Stimulated activated CD4-positive, alpha-beta T cell treated with anti-CD3 and anti-CD28 coated beads, Interleukin-4, amount 100 ng/mL, for 1 hour (primary cell): ENCODE results near the gene HK1.
"Not testable (repeated sequence)": the region's sequence is repeated elsewhere in the genome, so short reads cannot be mapped to it uniquely, and the experiment has no call there.

ENCODE experiments used
- DNase-seq: peaks from one replicate; pipeline ENCODE4 v3.0.0-alpha.2; 2020

The HK1 gene

DNA sequence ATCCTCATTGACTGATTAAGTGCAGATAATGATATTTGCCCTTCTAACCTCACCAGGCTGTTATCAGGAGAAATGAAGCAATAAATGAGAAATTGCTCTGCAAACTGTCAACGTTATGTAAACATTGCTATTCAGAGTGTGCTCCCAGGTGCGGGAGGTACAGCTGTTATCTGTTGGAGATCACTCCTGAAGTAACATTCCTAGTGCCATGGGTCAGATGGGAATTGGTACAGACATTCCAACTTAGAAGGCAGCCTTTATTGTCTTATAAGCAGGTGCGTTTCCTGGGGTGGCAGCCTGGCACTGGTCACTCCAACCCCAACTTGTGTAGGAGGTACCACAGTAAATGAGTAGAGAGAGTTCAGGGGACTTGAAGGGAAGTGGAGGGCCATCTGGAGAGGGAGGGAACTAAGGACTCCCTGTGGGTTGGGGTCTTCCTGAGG is 36.8 kb downstream of the HK1 start:
- DNase-seq = no peak

DNA sequence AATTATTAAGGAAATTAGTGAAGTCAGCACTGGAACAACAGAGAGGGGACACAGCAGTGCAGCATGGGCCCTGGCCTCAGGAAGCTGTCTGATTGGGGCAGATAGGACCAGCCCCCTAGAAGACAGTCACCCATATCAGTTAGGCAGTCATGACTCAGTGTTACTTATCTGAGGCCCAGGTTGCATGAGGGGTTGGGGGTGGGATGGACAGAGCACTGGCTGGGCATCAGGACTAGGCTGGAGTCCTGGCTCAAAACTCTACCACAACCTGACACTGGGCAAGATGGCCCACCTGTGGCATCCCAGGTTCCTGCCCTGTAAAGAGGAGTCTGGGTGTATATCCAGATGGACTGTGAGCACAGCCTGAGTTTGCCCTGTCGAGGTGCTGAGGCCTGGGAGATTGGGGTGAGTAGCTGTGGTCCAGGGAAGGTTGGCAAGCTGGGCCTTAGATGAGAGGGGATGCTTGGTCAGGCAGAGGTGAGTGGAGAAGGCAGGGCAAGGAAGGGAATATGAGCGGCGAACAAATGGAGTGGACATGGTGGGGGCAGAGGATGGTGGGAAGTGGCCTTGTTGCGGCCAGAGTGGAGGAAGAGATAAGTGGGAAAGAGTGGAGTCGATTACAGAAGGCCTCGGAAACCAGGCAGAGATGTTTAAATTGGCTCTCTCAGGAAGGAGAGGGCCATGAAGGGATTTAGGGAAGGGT is 37.5 kb downstream of the HK1 start:
- no peak for DNase-seq

DNA sequence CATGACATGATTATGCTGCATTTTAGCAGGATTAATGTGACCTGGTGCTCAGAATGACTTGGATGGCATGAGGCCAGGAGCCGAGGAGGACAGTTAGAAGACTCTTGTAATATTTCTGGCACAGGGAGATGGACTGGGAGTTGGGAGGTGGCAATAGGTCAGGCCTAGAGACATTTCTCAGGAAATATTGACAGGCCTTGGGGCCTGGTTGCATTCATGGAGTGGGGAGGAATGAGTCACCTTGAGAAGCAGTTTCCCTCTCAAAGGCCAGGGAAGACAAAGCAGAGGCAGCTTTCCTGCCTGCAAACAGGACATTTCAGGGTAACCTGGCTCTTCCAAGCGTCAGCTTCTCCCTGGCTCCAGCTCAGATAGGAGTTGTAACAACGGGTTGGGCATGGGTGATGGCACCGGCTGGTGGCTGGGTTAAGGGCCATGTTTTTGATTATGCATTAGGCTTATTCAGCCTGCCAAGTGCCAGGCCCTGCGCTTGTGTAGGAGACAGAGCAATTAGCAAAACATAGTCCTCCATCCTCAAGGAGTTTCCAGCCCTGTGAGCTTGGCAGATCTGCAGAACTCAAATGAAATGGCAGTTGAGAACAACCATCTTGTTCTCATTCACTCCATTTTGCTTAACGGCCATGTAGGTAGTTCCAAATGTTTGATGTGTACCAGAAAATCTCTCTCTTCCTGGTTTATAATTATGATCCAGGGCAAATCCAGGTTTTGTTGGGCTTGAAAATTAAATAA is 38.2 kb downstream of the HK1 start:
- DNase-seq = no peak

DNA sequence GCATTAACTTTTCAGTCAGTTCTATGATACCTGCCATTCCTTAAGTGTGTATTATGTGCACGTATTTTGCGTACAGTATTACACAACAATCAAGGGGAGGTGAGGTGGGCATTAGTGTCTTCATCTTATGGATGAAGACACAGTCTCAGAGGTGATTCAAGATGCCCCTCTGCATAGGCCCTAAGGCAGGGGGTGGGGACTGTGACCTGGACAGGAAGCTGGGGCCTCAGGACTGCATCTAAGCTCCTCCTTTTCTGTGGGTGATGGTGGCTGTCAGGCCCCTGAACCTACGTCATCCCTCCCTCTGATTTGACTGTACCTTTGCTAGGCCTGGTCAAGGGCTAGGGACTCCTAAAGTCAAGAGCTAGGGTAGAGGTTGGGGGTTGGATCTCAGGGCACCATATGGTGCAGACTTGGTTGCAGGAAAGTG is 38.9 kb downstream of the HK1 start:
- DNase-seq = no peak

- DNase-seq = no peak
Measured at GRCh38 chr10:69317626-69318105, 39.4 kb downstream of the HK1 start.

GRCh38 chr10:69318106-69318866 is 40.0 kb downstream of the HK1 start:
- peak; percentile 92 for DNase-seq

DNA sequence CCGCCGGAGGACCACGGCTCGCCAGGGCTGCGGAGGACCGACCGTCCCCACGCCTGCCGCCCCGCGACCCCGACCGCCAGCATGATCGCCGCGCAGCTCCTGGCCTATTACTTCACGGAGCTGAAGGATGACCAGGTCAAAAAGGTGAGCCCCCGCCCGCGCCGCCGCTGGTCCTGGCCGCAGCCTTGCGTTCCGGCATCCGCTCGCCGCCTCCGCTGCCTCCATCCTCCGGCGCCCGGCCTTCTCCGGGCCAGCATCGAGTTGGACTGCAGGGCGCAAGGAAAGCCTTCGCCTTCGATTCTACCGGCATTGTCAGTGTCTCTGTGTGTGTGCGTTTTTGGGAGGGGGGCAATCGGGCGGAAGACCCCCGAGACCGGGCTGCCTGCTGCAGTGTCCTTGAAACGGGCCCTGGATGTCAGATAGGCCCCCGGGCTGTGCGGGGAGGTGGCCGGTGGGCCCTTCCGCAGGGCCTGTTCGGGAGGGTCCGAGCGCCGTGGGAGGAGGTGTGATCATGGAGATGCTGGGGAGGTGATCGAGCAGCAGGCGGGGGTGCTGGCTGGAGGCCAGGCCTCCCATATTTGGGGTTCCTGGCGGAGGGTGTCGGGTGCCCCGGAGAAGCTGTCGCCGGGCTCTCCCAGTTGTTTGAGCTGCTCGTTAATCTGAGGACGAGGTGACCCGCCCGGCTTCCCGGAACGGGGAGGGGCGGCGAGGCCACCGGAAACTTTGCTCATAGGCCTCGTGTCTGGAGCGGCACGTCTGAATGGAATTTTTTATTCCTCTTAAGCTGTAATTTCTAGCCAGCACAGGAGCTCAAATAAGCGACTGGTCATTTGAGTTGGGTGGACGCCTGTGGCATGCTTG is 40.8 kb downstream of the HK1 start:
- DNase-seq = peak; percentile 78

DNA sequence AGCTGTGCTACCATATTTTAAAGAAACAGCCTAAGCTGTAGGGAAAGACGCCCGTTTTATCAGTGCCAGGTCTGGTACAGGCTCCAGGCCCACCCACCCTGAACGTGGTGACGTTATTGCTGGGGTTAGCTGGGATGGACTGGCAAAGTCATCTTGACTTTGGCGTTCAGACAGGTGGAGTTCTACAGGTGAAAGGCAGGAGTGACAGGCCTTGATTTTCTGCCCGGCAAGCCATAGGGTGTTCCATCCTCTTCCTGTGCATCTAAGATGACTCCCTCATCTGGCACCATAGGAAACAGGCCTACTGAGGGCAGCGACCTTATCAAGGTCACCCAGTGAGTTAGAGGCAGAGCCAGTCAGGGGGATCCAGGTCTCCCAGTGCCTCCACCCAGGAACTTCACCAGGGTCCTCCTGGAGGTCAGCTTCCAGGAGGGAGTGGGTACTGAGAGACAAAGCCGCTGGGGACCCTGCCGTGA is 41.6 kb downstream of the HK1 start:
- no peak for DNase-seq

DNA sequence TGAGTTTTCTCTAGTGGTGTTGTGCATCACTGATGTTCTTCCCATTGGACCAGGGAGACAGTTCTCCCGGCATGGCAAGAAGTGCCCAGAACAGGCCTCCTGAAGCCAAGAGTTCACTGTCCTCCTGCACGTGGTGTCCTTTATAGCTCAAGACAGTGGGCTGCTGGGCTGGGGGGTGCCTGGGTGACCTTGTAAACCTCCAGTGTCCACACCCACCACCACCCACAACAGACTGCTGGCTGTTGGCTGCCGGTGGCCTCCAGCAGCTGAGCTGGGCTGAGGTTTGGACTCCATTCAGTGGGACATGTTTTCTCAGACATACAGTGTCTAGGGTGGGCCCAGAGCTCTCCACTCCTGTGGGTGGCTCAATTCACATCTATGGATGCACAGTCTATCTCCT is 42.2 kb downstream of the HK1 start:
- DNase-seq = no peak

DNA sequence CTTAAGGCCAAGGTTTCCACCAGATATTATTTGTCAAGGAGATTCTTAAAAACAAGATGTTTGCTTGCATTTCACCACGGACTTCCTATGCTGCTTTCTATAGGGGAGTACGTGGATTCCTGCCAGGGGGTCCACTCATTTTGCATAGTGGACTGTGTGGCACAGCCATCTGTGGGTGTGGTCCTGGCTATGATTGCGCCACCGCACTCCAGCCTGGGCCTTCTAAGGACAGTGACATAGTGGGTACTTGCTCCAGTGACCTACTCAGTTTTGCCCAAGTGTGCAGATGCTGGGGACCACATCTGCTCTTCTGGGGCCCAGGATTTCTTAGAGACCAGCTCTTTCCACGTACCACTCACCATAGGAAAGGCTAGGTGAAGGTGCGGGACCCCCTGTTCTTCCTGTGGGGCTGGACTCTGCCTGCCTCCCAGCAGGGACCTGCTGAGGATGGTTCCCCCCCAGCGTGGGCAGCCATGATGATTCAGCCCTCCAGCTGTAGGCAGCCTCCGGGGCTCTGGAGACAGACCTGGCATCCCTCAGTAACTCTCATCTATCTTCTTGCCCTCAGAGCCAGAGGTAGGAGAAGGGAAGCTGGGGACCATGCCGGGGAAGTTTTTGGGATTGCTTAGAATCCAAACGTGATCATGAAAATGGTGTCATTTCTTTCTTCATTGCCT is 42.9 kb downstream of the HK1 start:
- DNase-seq = no peak

DNA sequence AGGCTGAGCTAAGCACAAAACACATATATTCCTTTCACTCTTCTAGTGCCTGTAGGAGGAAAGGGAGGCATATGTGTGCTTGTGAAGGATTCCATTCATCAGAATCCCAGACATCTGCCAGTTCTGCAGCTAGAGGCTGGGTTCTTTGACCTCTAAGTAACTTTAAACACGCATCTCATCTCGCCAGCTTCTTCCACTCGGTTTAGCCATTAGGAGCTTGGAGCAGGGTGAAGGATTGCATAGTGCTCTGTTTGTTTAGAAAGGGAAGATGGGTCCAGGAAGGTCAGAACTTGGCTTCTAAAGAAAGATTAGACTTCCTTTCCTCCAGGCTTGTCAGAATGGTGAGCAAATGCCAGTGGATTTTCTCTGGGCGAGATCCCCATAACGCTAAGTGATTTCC is 43.6 kb downstream of the HK1 start:
- DNase-seq = no peak

- not testable (repeated sequence) for DNase-seq
Measured at GRCh38 chr10:69322346-69322745, 44.0 kb downstream of the HK1 start.

DNA sequence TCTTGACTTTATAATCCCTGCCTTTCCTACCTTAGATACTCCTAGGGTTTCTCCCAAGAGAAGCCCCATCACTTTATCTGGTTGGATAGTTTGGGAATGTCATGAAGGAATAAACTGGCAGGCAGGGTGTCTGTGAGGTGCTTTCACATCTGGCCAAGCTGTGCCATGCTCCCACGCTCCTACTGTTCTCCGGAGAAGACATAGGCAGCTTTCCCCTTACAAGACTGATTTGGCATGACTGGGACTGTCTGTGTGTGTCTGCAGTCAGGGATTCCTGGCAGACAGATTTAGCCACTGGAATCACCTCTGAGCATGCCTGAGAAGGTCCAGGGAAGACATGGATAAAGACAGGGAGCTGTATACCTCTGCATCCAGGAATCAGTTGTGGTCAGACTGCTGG is 45.3 kb downstream of the HK1 start:
- DNase-seq = no peak

DNA sequence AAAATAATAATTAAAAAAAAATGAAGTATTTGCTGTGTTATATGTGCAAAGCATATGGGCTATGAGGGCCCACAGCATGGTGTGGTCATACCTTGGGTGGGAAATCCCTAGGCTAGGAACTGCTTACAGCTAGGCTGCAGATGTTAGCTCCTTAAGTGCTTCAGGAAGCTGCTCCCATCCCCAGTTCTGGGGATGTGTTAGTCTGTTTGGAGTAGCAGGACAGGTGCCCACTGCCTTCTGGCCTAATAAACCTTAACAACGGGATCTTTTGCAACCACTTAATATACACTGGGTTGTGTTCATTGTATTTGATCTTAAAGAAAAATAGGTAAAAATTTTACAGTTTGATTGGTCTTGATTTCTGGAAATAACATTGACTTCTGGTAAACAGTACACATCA is 46.3 kb downstream of the HK1 start:
- DNase-seq = no peak

DNA sequence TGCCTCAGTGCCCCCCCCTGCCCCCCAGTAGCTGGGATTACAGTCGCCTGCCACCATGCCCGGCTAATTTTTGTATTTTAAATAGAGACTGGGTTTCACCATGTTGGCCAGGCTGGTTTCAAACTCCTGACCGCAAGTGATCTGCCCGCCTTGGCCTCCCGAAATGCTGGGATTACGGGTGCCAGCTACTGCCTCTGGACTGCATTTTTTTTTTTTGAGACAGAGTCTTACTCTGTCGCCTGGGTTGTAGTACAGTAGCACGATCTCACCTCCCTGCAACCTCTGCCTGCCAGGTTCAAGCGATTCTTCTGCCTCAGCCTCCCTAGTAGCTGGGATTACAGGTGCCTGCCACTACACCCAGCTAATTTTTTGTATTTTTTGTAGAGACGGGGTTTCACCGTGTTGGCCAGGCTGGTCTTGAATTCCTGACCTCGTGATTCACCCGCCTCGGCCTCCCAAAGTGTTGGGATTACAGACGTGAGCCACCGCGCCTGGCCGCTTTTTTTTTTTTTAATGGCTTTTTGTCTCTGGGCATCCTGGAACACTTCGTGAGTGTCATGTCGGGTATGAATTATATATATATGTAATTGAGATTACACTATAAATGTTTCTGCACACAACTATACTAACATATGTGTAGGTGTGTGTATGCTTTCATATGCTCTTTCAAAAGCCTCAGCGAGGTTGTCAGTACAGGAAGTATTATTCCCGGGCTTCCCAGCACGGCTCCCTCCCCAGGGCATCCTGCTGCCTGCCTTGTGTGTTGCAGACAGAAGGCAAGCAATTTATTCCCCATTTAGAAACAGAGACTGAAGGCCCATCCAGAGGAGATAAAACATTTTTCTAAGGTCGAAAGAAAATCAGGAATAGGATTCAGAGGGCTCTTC is 47.6 kb downstream of the HK1 start:
- not testable (repeated sequence) for DNase-seq

GRCh38 chr10:69326692-69327091 is 48.4 kb downstream of the HK1 start:
- DNase-seq = no peak

- DNase-seq = peak; percentile 51
Measured at GRCh38 chr10:69327463-69328379, 49.4 kb downstream of the HK1 start.

- DNase-seq = no peak
Measured at GRCh38 chr10:69328380-69328735, 50.1 kb downstream of the HK1 start.

- DNase-seq = not testable (repeated sequence)
Measured at GRCh38 chr10:69328888-69329287, 50.6 kb downstream of the HK1 start.

DNA sequence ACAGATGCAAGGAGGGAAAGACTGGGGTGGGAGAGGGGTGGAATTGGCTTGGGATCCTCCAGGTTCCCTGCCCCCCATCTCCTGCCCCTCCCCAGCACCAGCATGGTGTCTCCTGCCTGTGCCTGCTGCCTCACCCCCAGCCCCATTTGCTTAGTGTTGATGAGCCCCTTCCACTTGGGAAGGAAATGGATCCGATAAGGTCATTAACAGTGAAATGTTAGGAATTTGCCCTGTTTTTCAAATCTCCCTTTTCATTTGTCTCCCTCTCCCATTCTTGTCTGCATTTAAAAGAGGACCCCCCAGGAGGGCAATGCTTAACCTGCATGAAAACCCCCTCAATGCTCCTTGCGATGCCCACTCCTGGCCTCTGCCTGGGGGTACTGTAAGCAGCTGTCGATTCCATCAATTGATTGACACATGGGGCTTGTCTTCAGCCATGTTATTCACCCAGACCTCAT is 51.5 kb downstream of the HK1 start:
- DNase-seq = no peak
